GM19351 (cell line): ENCODE results near the gene ERCC2.
"Not testable (repeated sequence)": the region's sequence is repeated elsewhere in the genome, so short reads cannot be mapped to it uniquely, and the experiment has no call there.

Experiments used
- ATAC-seq: cut with Tn5 transposase; IDR thresholded peaks from one replicate; pipeline ENCODE4 v1.9.1; 2021; ENCODE audit warnings: mild to moderate bottlenecking, moderate library complexity; ENCODE audit not compliant: unreplicated experiment

ERCC2 gene

DNA sequence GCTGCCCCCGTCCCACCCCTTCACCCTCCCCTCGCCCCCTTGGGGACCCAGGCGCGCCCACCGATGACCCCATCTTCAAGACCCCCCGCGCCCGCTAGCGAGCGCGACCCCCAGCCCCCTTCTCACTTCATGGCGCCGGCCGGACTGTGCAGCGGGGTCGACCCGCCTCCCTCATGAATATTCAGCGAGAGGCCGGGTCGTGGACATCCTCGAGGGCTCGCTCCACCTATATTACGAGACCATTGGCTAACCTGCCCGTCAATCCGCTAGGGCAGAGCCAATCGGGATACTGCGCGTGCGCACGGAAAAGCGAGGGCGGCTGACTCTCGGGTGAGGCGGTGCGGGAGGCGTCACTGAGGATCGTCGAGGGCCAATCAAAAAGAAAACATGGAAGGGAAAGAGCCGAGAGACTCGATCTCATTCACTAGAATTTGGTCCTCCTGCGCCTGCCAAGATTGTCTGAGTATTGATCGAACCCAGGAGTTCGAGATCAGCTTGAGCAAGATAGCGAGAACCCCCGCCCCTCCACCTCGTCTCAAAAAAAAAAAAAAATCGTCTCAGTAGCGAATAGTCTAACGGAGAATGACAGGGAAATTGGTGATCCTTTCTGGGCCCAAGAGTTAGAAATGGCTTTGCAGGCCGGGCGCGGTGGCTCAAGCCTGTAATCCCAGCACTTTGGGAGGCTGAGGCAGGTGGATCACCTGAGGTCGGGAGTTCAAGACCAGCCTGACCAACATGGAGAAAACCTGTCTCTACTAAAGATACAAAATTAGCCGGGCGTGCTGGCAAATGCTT is at the start of gene ERCC2:
TSS of gene ERCC2 (minus strand) at position 164 of the 795 bp plus-strand sequence. CDS start at position 131, 33 bp downstream.
- peak; percentile 99 for ATAC-seq

DNA sequence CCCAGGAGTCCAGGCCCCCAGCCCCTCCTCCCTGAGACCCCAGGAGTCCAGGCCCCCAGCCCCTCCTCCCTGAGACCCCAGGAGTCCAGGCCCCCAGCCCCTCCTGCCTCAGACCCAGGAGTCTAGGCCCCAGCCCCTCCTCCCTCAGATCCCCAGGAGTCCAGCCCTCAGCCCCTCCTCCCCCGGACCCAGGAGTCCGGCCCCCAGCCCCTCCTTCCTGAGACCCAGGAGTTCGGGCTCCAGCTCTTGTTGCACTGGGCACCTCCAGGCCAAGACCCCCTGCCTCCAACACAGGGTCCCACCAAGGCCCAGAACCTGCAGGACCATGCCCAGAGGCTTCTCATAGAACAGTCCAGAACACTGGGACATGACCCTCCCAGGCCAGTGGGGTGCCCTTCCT is 49.5 kb upstream of the ERCC2 start:
- no peak for ATAC-seq

GRCh38 chr19:45419396-45419795 is 49.0 kb upstream of the ERCC2 start:
- peak; percentile 58 for ATAC-seq

DNA sequence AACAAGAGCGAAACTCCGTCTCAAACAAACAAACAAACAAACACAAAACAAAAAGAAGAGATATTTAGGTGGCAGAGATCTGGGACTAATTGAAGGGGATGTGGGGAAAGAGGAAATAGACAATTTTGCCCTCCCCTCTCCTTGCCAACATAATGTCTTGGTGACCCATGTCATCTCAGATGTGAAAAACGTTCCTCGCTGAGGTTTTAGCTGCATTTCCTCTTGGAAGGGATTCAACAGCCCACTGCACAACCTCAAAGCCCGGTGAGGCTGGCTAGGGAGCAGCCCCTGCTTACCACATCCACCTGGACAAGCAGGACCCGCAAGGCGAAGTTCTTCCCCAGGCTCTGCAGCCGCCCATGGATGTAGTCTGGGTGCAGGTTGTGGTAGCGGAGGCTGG is 48.4 kb upstream of the ERCC2 start:
- no peak for ATAC-seq

GRCh38 chr19:45417151-45417550 is 46.8 kb upstream of the ERCC2 start:
- no peak for ATAC-seq

- ATAC-seq = no peak
Observed at GRCh38 chr19:45414468-45414867, 44.1 kb upstream of the ERCC2 start.

DNA sequence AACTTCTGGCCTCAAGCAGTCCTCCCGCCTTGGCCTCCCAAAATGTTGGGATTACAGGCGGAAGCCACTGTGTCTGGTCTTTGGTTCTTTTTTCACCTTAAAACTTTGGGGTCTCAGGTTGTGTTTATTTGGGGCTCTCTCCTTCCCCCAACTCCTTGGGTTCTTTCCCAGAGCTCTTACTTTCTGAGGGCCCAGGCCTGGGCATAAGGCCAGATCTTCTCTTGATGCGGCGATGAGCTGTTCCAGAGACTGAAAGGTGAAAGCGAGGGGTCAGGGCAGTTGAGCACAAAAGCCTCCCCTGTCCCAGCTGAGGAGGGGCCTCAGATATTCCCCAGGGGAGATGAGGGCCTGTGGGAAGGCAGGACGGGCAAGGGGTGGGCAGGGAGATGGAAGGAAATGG is 43.1 kb upstream of the ERCC2 start:
- ATAC-seq = no peak

GRCh38 chr19:45410330-45410729 is 40.0 kb upstream of the ERCC2 start:
- not testable (repeated sequence) for ATAC-seq

- no peak for ATAC-seq
Observed at GRCh38 chr19:45409557-45409920, 39.2 kb upstream of the ERCC2 start.

DNA sequence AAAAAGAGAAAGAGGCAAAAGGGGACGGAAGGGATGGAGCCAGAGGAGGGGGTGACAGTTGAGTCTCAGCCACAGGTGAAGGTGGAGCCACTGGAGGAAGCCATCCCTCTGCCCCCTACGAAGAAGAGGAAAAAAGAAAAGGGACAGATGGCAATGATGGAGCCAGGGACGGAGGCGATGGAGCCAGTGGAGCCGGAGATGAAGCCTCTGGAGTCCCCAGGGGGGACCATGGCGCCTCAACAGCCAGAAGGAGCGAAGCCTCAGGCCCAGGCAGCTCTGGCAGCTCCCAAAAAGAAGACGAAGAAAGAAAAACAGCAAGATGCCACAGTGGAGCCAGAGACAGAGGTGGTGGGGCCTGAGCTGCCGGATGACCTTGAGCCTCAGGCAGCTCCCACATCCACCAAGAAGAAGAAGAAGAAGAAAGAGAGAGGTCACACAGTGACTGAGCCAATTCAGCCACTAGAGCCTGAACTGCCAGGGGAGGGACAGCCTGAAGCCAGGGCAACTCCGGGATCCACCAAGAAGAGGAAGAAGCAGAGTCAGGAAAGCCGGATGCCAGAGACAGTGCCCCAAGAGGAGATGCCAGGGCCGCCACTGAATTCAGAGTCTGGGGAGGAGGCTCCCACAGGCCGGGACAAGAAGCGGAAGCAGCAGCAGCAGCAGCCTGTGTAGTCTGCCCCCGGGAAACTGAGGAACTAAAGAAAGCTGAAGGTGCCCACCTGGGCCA is 38.6 kb upstream of the ERCC2 start:
- no peak for ATAC-seq

DNA sequence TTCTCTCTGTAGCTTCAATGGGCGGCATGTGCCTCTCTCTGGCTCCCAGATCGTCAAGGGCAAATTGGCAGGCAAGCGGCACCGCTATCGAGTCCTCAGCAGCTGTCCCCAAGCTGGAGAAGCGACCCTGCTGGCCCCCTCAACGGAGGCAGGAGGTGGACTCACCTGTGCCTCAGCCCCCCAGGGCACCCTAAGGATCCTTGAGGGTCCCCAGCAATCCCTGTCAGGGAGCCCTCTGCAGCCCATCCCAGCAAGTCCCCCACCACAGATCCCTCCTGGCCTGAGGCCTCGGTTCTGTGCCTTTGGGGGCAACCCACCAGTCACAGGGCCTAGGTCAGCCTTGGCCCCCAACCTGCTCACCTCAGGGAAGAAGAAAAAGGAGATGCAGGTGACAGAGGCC is 37.7 kb upstream of the ERCC2 start:
- no peak for ATAC-seq

- not testable (repeated sequence) for ATAC-seq
Observed at GRCh38 chr19:45407585-45407984, 37.2 kb upstream of the ERCC2 start.

DNA sequence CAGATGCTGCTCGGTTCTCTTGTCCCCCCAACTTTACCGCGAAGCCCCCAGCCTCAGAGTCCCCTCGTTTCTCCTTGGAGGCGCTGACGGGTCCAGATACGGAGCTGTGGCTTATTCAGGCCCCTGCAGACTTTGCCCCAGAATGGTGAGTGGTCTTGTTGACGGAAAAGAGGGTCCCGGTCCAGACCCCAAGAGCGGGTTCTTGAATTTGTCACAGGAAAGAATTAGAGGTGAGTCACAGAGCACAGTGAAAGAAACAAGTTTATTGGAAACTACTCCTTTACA is 36.7 kb upstream of the ERCC2 start:
- no peak for ATAC-seq

- peak; percentile 76 for ATAC-seq
Observed at GRCh38 chr19:45406226-45407090, 36.1 kb upstream of the ERCC2 start, which contains the start of gene POLR1G. Gene POLR1G, plus strand, starts transcription at chr19:45406644. Its CDS starts 53 bp downstream, at chr19:45406697.

- ATAC-seq = peak; percentile 41
Observed at GRCh38 chr19:45405435-45406225, 35.3 kb upstream of the ERCC2 start.

- no peak for ATAC-seq
Observed at GRCh38 chr19:45404557-45405434, 34.4 kb upstream of the ERCC2 start, which contains the start of gene PPP1R13L. Gene PPP1R13L, minus strand, starts transcription at chr19:45405069. Its CDS starts 6,751 bp downstream, at chr19:45398318.

GRCh38 chr19:45403781-45404556 is 33.6 kb upstream of the ERCC2 start:
- no peak for ATAC-seq

DNA sequence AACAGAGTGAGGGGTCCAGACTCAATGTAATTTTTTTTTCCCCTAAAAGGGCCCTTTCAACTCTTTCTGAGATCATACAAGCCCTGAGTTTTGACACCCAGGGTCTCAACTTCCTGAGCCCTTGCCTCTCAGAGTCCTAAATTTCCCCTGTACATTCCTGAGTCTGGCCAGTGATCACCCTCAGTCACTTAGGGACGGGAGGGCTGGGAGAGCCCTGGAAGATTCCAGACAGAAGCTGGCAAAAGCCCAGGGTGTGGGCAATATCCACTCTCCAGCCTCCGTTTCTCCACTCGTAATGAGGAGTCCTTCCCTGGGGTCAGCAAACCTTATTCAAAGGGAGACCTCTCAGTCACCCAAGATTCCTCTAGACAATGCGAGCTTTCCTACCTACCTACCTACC is 32.9 kb upstream of the ERCC2 start:
- no peak for ATAC-seq
